Natural killer cell (primary cell): Measurements from ENCODE around the gene SEPTIN12. TPM values are rescaled to one million over a fixed set of nuclear protein-coding genes. Genes with fewer than 3 reads are reported as not detected.

Experiments
- ATAC-seq, 3 donors: fragments of 150-1000 bp in 2 of 3; fragments of 200-7000 bp in 1 of 3; cut with Tn5 transposase; 1 replicate in 1 of 3; 2 replicates in 2 of 3; pipeline ENCODE4 v1.10.0; 2021; ENCODE audit warnings: mild to moderate bottlenecking in 2 of 3, moderate library complexity in 2 of 3
- DNase-seq, 2 donors: peaks; one replicate each; pipeline versions ENCODE4 v3.0.0 to v3.0.0-alpha.2; 2013 to 2021; ENCODE audit warnings: mixed read lengths in 1 of 2
- H3K27ac ChIP-seq: one replicate; pipeline ENCODE4 v1.5.1; 2013; ENCODE audit warnings: mild to moderate bottlenecking, low read length
- H3K27me3 ChIP-seq: one replicate; pipeline ENCODE4 v1.6.1; 2013; ENCODE audit warnings: low read length; ENCODE audit not compliant: control insufficient read depth, insufficient read depth
- H3K36me3 ChIP-seq: one replicate; pipeline ENCODE4 v1.6.1; 2013; ENCODE audit warnings: low read length; ENCODE audit not compliant: control insufficient read depth, insufficient read depth
- H3K4me1 ChIP-seq: one replicate; pipeline ENCODE4 v1.6.1; 2013; ENCODE audit warnings: low read length; ENCODE audit not compliant: control insufficient read depth, insufficient read depth
- H3K4me3 ChIP-seq: one replicate; pipeline ENCODE4 v1.5.1; 2013; ENCODE audit warnings: low read length
- H3K9me3 ChIP-seq: one replicate; pipeline ENCODE4 v1.6.1; 2013; ENCODE audit warnings: low read length; ENCODE audit not compliant: control insufficient read depth, insufficient read depth
- H3K27ac Mint-ChIP-seq, 2 donors: one replicate each; pipeline ENCODE4 v1.8.0; 2022; ENCODE audit warnings: mild to moderate bottlenecking in 2 of 2, mixed read lengths in 2 of 2, moderate library complexity in 1 of 2
- H3K27me3 Mint-ChIP-seq, 2 donors: one replicate each; pipeline ENCODE4 v1.8.0; 2022; ENCODE audit warnings: low read depth in 2 of 2, mixed read lengths in 2 of 2
- H3K36me3 Mint-ChIP-seq: one replicate; pipeline ENCODE4 v1.8.0; 2022; ENCODE audit warnings: mixed read lengths
- H3K4me1 Mint-ChIP-seq, 2 donors: one replicate each; pipeline ENCODE4 v1.8.0; 2022; ENCODE audit warnings: mixed read lengths in 2 of 2
- H3K4me3 Mint-ChIP-seq: one replicate; pipeline ENCODE4 v1.8.0; 2022; ENCODE audit warnings: mild to moderate bottlenecking, moderate library complexity, mixed read lengths
- H3K9me3 Mint-ChIP-seq, 2 donors: one replicate each; pipeline ENCODE4 v1.8.0; 2022; ENCODE audit warnings: mixed read lengths in 2 of 2
- CTCF ChIP-seq: fragments of 200-600 bp; IDR thresholded peaks from one replicate; pipeline ENCODE4 v1.8.0; 2022; ENCODE audit warnings: antibody characterized with exemption
- WGBS: methylation state at CpG from one replicate; pipeline ENCODE4 v1.1.7; 2013; ENCODE audit warnings: missing lambda C conversion rate; ENCODE audit not compliant: insufficient coverage; 5-methylcytosine and 5-hydroxymethylcytosine counted together
- intact Hi-C: fragments of 100-400 bp; cut with micrococcal nuclease; formaldehyde crosslinking; loops from one replicate; pipeline ENCODE4 v1.14.2; 2022
- total RNA-seq, 4 donors: library from RNA; stranded (reverse); fragments of 120-200 nt in 1 of 4; gene quantifications; one replicate each; pipeline versions ENCODE4 v1.2.3 to v1.2.4, GENCODE V29; 2013 to 2022

Gene SEPTIN12
- total RNA-seq, 3 donors from 2014 or later (not counting 1 experiment from before 2014, with no cell fraction given), result 0.59 TPM; not detected in 2

- no peak for TF ChIP-seq CTCF
- Histone ChIP-seq H3K27me3 (no peaks in the 10 kb centered on the region), H3K4me3 (no peak overlapping the region), H3K9me3 (no peaks in the 10 kb centered on the region), H3K27ac (no peak overlapping the region), H3K4me1 (no peaks in the 10 kb centered on the region), H3K36me3 (no peaks in the 10 kb centered on the region)
- DNase-seq, result no peak
- ATAC-seq, result no peak
- Mint-ChIP-seq H3K27me3 (peaks cover 0 to 3% of the 10 kb centered on the region in 2 donors), H3K9me3 (no peaks in the 10 kb centered on the region), H3K36me3 (no peaks in the 10 kb centered on the region), H3K27ac (no peak overlapping the region), H3K4me1 (no peaks in the 10 kb centered on the region), H3K4me3 (no peak overlapping the region)
- intact Hi-C loops, result no loop called here
- 90% methylated on average over 25 of the region's 25 CpGs for WGBS
These were observed 4.7 kb downstream of the SEPTIN12 start for GRCh38 chr16:4783251-4783950.

- Histone ChIP-seq H3K27ac (no peak overlapping the region), H3K27me3 (no peaks in the 10 kb centered on the region), H3K9me3 (no peaks in the 10 kb centered on the region), H3K4me1 (no peaks in the 10 kb centered on the region), H3K4me3 (no peak overlapping the region), H3K36me3 (no peaks in the 10 kb centered on the region)
- H3K36me3 Mint-ChIP-seq, result no peaks in the 10 kb centered on the region
- H3K9me3 Mint-ChIP-seq, result no peaks in the 10 kb centered on the region
- ATAC-seq, result no peak
- H3K27ac Mint-ChIP-seq, result no peak overlapping the region
- no peak overlapping the region for H3K4me3 Mint-ChIP-seq
- no peaks in the 10 kb centered on the region for H3K4me1 Mint-ChIP-seq
- DNase-seq, result no peak
- intact Hi-C loops, result no loop called here
- TF ChIP-seq CTCF, result no peak
- WGBS, result 91% methylated on average over 4 of the region's 4 CpGs
- no peaks in the 10 kb centered on the region for H3K27me3 Mint-ChIP-seq
These were observed 7.9 kb downstream of the SEPTIN12 start for GRCh38 chr16:4780235-4780634.

DNA sequence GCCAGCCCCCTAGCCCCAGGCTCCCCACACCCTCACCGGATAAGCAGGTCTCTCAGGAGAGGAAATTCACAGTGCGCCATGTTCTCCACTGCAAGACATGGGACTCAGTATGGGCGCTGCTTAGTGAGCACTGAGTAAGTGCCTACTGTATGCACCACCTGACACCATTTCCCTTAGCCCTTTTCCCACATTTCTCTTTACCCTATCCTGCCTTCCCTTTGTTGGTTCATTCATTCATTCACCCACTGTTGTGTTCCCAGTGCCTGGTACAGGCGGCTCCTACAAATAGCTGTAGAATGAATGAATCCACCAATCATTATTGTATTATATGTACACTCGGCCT, 10.1 kb downstream of the SEPTIN12 start:
- Histone ChIP-seq H3K36me3 (no peaks in the 10 kb centered on the region), H3K27ac (no peak overlapping the region), H3K4me3 (no peak overlapping the region), H3K27me3 (no peaks in the 10 kb centered on the region), H3K4me1 (no peaks in the 10 kb centered on the region), H3K9me3 (no peaks in the 10 kb centered on the region)
- H3K4me1 Mint-ChIP-seq, result no peaks in the 10 kb centered on the region
- ATAC-seq, result no peak
- DNase-seq, result no peak
- WGBS, result 91% methylated on average over 5 of the region's 5 CpGs
- H3K4me3 Mint-ChIP-seq, result no peak overlapping the region
- H3K27me3 Mint-ChIP-seq, result no peaks in the 10 kb centered on the region
- intact Hi-C loops, result no loop called here
- H3K36me3 Mint-ChIP-seq, result no peaks in the 10 kb centered on the region
- H3K27ac Mint-ChIP-seq, result no peak overlapping the region
- TF ChIP-seq CTCF, result no peak
- H3K9me3 Mint-ChIP-seq, result no peaks in the 10 kb centered on the region
